Measurements from ENCODE around the gene VAT1L. TPM values are rescaled to one million over a fixed set of nuclear protein-coding genes. Genes with fewer than 3 reads are reported as not detected.

Gene VAT1L
- total and polyA plus RNA-seq, 2 donors (not counting 3 experiments of a cell fraction or from before 2014, with no cell fraction given) = 0.46 to 1.5 TPM

GRCh38 chr16:78025631-78026030 lies 237.3 kb downstream of the VAT1L start:
- DNase-seq (ENCODE audit: low read depth, low spot score) = no peak
- TF ChIP-seq, protein P1, sequence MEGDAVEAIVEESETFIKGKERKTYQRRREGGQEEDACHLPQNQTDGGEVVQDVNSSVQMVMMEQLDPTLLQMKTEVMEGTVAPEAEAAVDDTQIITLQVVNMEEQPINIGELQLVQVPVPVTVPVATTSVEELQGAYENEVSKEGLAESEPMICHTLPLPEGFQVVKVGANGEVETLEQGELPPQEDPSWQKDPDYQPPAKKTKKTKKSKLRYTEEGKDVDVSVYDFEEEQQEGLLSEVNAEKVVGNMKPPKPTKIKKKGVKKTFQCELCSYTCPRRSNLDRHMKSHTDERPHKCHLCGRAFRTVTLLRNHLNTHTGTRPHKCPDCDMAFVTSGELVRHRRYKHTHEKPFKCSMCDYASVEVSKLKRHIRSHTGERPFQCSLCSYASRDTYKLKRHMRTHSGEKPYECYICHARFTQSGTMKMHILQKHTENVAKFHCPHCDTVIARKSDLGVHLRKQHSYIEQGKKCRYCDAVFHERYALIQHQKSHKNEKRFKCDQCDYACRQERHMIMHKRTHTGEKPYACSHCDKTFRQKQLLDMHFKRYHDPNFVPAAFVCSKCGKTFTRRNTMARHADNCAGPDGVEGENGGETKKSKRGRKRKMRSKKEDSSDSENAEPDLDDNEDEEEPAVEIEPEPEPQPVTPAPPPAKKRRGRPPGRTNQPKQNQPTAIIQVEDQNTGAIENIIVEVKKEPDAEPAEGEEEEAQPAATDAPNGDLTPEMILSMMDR (IDR thresholded peaks at IDR 0.05; ENCODE audit: extremely low read depth in 1 of 2, insufficient read depth in 1 of 2, low read depth in 1 of 2, low read length in 2 of 2) = no peak
- no peak for TF ChIP-seq GATA2 (IDR thresholded peaks at IDR 0.05; ENCODE audit: insufficient read depth, insufficient read length, low read depth, low read length)
- Histone ChIP-seq H4K20me1 (replicated peaks; ENCODE audit: control insufficient read depth, extremely low read depth, insufficient read depth, low read length) (no peaks in the 10 kb centered on the region), H2AFZ (ENCODE audit: low read depth, low read length) (no peak overlapping the region), H3K79me2 (ENCODE audit: control insufficient read depth, insufficient read depth, low read length) (no peaks in the 10 kb centered on the region), H3K9me1 (replicated peaks; ENCODE audit: control insufficient read depth, extremely low read depth, insufficient read depth, low read length) (no peaks in the 10 kb centered on the region), H3K36me3 (ENCODE audit: control insufficient read depth in 2 of 2, extremely low read depth in 1 of 2, insufficient read depth in 2 of 2, low read length in 2 of 2) (no peaks in the 10 kb centered on the region), H3K4me2 (ENCODE audit: insufficient read depth, low read length) (no peak overlapping the region), H3K4me1 (ENCODE audit: control insufficient read depth, extremely low read depth, insufficient read depth, low read length) (no peaks in the 10 kb centered on the region), H3K9ac (replicated peaks; ENCODE audit: extremely low read depth, insufficient read depth, low read length) (no peak overlapping the region), H3K4me3 (replicated peaks in 1 of 3; ENCODE audit: insufficient read depth in 1 of 3, low read depth in 1 of 3, low read length in 3 of 3) (no peak overlapping the region), H3K27ac (ENCODE audit: insufficient read depth, low read depth, low read length) (no peak overlapping the region), H3K9me3 (replicated peaks; ENCODE audit: control insufficient read depth, insufficient read depth, low read length) (no peaks in the 10 kb centered on the region), H3K27me3 (ENCODE audit: control insufficient read depth in 2 of 2, insufficient read depth in 2 of 2, low read length in 2 of 2) (no peaks in the 10 kb centered on the region)
- dilution Hi-C loops (cut with MboI; ENCODE audit: extremely low pct_ligation_motif_present, low sequenced_read_pairs) (no loop called here), intact Hi-C loops (cut with micrococcal nuclease) (no loop called here)
- POLR2A ChIA-PET = no interaction called here
- BruUV-seq (replicated peaks) = no TSS peak
- FAIRE-seq = no peak
- CTCF ChIA-PET = no interaction called here

- FAIRE-seq = no peak
These were observed 239.7 kb downstream of the VAT1L start for GRCh38 chr16:78028018-78028417.

More at GRCh38 chr16:78028018-78028417, 239.7 kb downstream of the VAT1L start:
- no peak for TF ChIP-seq MYC (IDR thresholded peaks at IDR 0.05; ENCODE audit: low read depth, low read length)
- TF ChIP-seq GATA2 (IDR thresholded peaks at IDR 0.05; ENCODE audit: insufficient read depth, insufficient read length, low read depth, low read length) = no peak
- TF ChIP-seq, protein P1 (IDR thresholded peaks at IDR 0.05; ENCODE audit: extremely low read depth in 1 of 2, insufficient read depth in 1 of 2, low read depth in 1 of 2, low read length in 2 of 2) = no peak
- no peak for TF ChIP-seq MAX (IDR thresholded peaks at IDR 0.05; ENCODE audit: insufficient read depth, insufficient read length)
- TF ChIP-seq JUN (IDR thresholded peaks at IDR 0.05; ENCODE audit: borderline replicate concordance, insufficient read depth, insufficient read length, low read depth) = no peak
- no peak for TF ChIP-seq POLR2AphosphoS5 (IDR thresholded peaks at IDR 0.05; ENCODE audit: insufficient read depth, low read depth, low read length)
- TF ChIP-seq POLR2A (IDR thresholded peaks at IDR 0.05; ENCODE audit: low read depth, low read length) = no peak
- no peak for TF ChIP-seq FOS (IDR thresholded peaks at IDR 0.05; ENCODE audit: borderline replicate concordance, insufficient read depth, low read length)
- TF ChIP-seq EZH2 (IDR thresholded peaks at IDR 0.05; ENCODE audit: borderline replicate concordance, low read depth, low read length, severe bottlenecking) = no peak
- no peak for DNase-seq (ENCODE audit: low read depth, low spot score)
- CTCF ChIA-PET = interaction anchor here (0.6 kb wide), 1 partner anchor 88 kb away, joined by 3 read pairs; no protein-coding TSS in a partner anchor
- Histone ChIP-seq H3K4me2 (ENCODE audit: insufficient read depth, low read length) (no peak overlapping the region), H3K4me3 (replicated peaks in 1 of 3; ENCODE audit: insufficient read depth in 1 of 3, low read depth in 1 of 3, low read length in 3 of 3) (no peak overlapping the region), H3K9ac (replicated peaks; ENCODE audit: extremely low read depth, insufficient read depth, low read length) (no peak overlapping the region), H3K36me3 (ENCODE audit: control insufficient read depth in 2 of 2, extremely low read depth in 1 of 2, insufficient read depth in 2 of 2, low read length in 2 of 2) (no peaks in the 10 kb centered on the region), H2AFZ (ENCODE audit: low read depth, low read length) (no peak overlapping the region), H4K20me1 (replicated peaks; ENCODE audit: control insufficient read depth, extremely low read depth, insufficient read depth, low read length) (no peaks in the 10 kb centered on the region), H3K79me2 (ENCODE audit: control insufficient read depth, insufficient read depth, low read length) (no peaks in the 10 kb centered on the region), H3K4me1 (ENCODE audit: control insufficient read depth, extremely low read depth, insufficient read depth, low read length) (no peaks in the 10 kb centered on the region), H3K9me3 (replicated peaks; ENCODE audit: control insufficient read depth, insufficient read depth, low read length) (no peaks in the 10 kb centered on the region), H3K9me1 (replicated peaks; ENCODE audit: control insufficient read depth, extremely low read depth, insufficient read depth, low read length) (no peaks in the 10 kb centered on the region), H3K27ac (ENCODE audit: insufficient read depth, low read depth, low read length) (no peak overlapping the region), H3K27me3 (ENCODE audit: control insufficient read depth in 2 of 2, insufficient read depth in 2 of 2, low read length in 2 of 2) (no peaks in the 10 kb centered on the region)
- dilution Hi-C loops (cut with MboI; ENCODE audit: extremely low pct_ligation_motif_present, low sequenced_read_pairs) (no loop called here), intact Hi-C loops (cut with micrococcal nuclease) (no loop called here)
- BruUV-seq (replicated peaks) = no TSS peak
- POLR2A ChIA-PET = no interaction called here
